GM18909 (cell line): ENCODE measurements around the gene TPK1.

Source experiments
- ATAC-seq: cut with Tn5 transposase; IDR thresholded peaks from one replicate; pipeline ENCODE4 v1.9.1; 2021; ENCODE audit warnings: mild to moderate bottlenecking; ENCODE audit not compliant: unreplicated experiment, poor library complexity

The TPK1 gene

GRCh38 chr7:144548556-144548955, 287.3 kb downstream of the TPK1 start:
- no peak for ATAC-seq

- no peak for ATAC-seq
Observed at GRCh38 chr7:144547888-144548287, 288.0 kb downstream of the TPK1 start.

- no peak for ATAC-seq
Observed at GRCh38 chr7:144546782-144547181, 289.1 kb downstream of the TPK1 start.

DNA sequence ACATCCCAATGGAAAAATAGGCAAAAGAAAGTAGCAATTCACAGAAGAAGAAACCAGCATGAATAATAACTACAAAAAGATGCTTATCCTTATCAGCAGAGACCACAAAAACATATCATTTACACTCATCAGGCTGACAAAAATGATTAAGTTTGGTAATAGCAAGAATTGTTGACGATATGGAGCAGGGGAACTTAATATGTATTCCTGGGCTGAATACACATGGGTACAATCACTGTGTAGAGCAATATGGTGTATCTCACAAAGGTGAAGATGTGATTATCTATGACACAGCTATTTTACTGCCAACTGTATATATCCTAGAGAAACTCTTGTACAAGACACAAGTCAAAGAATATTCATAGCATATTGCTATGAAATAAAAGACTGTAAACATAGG, 290.5 kb downstream of the TPK1 start:
- no peak for ATAC-seq

DNA sequence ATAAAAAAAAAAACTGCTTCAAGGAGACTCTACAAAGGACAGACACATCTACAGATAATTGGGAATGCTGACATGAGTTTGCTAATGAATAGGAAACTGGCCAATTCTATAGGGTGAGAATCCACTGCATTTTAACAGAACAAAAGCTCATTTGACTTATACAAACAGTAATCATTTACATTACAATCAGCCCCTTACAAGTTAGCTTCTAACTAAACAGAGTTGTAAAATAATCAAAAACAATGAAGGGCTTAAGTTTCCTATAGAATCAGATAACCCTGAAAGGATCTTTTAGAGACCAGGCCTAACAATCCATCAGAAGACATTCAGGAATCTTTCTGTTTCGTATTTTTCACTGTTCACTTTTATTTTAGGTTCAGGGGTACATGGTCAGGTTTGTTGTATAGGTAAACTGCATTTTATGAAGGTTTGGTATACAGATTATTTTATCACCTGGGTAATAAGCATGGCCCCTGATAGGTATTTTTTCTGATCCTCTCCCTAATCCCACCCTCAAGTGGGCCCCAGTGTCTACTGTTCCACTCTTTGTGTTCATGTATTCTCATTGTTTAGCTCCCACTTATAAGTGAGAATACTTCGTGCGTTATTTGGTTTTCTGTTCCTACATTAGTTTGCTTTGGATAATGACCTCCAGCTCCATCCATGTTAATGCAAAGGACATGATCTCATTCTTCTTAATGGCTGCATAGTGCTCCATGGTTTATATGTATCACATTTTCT, 301.0 kb downstream of the TPK1 start:
- ATAC-seq = no peak

GRCh38 chr7:144534196-144534595, 301.7 kb downstream of the TPK1 start:
- ATAC-seq = no peak

- no peak for ATAC-seq
Observed at GRCh38 chr7:144531181-144531580, 304.7 kb downstream of the TPK1 start.

DNA sequence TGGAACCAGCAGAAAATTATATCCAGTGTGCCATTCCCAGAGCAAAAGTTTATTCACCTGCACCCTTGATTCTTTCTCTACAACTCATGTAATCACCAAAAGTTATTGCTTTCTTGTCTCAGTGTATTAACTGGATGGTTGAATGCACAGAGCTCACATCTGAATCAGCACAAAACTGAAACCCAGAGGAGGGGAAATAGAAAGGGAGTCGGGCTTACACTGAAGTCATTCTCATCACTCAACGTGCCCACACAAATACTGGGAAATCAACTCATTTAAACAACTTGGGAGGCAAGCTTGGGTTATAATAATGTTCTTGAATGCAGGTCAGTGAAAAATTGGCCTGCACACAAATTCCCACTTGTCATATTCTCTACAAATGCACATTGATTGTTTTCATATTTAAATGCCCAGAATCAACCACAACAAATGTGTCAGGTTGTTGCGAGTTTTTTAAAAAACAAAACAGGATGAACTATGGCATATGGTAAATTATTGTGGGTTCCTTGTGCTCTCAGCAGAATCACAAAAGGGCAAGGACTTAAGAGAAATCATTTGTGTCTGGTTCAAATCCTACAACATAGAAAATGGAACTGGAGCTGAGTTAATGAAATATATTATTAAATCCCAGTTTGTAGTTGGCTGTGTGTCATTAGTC, 306.5 kb downstream of the TPK1 start:
- ATAC-seq = peak; percentile 99

GRCh38 chr7:144528536-144529045, 307.3 kb downstream of the TPK1 start:
- no peak for ATAC-seq

DNA sequence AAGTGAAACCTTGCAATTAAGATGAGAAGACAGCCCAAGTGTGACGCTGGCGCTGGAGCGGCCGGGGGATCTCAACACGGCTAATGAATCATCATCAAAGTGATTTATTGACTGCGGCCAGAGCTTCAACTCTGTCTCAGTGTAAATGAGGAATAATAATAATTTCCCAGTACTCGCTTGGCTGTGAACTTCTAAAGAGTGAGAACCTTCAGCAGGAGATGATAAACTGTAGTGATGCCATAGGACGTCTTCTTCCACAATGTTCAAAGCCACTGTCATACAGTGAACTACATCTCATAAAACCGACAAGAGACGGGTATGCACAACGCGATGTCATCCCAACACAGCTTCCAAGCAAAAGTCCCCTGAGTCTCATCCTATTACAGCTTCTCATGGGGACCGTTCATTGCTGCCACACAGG, 308.8 kb downstream of the TPK1 start:
- no peak for ATAC-seq

DNA sequence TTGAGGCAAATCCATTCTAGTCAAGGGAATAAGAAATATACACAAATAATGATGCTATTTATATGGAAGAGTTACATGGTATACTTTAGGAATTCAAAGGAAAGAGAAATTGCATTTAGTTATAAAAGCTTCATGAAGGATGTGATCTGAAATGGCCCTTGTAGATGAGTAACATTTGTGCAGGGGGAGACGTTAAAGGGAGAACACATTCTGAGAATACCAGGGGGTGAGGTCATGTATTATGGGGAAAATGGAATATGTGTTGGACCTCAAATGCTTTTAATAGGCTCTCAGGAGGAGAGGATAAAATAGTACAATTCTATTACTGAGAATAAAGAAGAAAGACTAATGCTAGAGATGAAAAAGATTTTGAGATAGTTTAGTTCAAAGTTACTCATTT, 309.9 kb downstream of the TPK1 start:
- ATAC-seq = no peak

DNA sequence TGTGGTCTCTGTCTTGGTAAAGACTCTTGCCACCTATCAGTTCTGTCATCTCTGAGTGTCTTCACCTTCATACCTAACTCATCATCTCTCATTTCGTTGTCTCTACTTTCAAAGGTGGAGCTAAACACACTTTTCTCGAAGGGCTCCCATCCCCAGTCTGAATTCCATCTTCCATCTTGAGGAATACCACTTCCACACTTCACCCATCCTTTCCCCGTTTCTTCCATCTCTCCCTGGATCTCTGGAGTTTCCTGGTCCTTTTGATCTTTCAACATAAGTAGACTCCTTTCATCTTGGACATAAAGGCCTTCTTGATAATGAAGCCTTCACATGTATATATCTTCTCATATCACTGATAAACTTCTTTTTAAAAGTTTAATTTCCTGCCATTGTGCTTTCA, 311.6 kb downstream of the TPK1 start:
- ATAC-seq = no peak

DNA sequence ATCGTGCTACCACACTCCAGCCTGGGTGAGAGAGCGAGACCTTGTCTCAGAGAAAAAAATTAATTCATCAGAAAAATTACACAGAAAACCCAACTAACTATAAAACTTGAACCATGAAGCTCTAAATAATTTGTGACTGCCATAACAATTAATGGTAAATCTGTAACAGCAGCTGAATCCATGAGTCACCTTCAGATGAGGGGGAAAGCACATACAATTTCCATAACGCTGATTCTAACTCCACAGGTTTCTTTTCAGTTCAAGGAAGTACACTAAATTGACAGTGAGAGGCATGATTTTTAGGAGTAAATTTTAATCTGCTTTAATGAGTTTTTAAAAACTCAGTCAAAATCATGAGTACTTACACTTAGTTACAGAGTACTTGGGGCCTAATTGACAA, 312.2 kb downstream of the TPK1 start:
- ATAC-seq = no peak

DNA sequence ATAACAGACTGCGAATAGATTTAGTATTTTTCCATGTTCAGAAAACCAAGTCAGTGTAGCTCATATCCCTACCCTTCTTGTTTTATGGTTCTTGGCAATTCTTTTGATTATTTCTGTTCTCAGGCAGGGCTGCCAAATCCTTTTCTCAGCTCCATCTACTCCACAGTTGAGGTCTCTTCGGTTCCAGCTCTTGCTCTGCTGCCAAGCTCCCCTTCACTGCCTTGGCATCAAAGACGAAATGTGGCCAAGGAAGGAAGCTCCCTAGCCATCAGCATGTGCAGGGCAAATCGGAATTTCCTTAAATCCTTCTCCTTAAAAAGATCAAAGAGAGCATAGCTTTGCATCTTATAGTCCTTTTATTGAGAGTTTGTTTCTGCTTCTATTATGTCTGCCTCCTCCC, 315.9 kb downstream of the TPK1 start:
- no peak for ATAC-seq

DNA sequence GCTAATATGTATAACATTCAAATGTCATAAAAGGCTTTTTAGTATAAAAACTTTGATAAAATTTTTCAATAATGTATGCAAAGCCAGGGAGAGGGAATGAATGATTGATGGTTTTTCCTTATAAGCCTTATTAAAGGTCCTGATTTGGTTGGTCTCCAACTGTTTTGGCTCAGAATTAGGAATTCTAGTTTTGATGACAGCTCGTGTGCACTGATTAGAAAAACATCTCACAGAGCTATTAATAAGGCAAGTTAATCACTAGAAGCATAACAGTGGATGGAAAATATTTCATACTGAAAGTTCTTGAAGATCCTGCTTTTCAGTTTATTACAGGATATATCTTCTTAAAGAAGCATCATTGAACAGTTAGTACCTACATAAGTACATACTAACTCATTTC, 317.5 kb downstream of the TPK1 start:
- ATAC-seq = no peak

- ATAC-seq = no peak
Observed at GRCh38 chr7:144517749-144518148, 318.1 kb downstream of the TPK1 start.

- no peak for ATAC-seq
Observed at GRCh38 chr7:144516729-144517525, 318.9 kb downstream of the TPK1 start.

- no peak for ATAC-seq
Observed at GRCh38 chr7:144513334-144513733, 322.5 kb downstream of the TPK1 start.

DNA sequence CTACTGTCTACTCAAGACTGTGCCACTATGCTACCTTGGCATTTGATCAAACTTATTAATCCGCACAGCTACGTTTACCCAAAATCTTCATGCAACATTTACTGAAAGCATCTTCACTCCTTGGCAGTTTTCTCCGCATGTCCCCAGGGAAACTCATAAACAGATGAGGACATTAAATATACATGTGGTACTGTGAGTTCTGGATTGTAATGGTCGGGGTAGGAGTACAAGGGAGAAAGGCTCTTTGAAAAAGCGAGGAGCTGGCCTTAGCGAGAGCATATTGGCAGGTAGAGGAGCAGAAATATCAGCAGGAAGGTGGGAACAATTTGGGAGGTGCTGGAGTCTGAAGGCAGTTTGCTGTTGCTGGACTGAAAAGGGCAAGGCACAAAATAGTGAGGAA, 325.2 kb downstream of the TPK1 start:
- ATAC-seq = no peak

- peak; percentile 89 for ATAC-seq
Observed at GRCh38 chr7:144508702-144509101, 327.2 kb downstream of the TPK1 start.

DNA sequence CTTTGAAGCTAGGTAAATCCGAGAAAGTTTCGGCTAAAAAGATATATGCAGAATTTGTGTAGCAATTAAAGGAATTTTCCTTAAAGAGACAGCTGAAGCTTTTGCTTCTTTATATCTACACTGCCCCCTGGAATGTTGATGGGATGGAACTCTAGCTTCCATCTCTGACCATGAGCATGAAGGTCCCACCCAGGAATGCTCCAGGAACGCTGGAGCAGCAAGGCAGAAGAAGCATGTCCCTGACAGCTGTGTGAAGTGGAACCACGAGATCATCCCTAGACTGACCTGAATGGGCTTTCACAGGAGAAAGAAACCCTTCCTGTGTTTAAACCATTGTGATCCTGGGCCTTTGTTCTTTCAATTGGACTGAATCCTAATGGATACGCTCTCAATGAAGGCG, 332.6 kb downstream of the TPK1 start:
- ATAC-seq = no peak
